ENCODE measurements around the gene VAMP5.
A peak's percentile ranks its signal among the peaks of the same experiment; 100 is the strongest.
"Not testable (repeated sequence)": the region's sequence is repeated elsewhere in the genome, so short reads cannot be mapped to it uniquely, and the experiment has no call there.

VAMP5 gene

GRCh38 chr2:85584857-85585780 is 888 bp downstream of the VAMP5 start:
- peak; percentile 50 for DNase-seq

GRCh38 chr2:85585781-85586105 is 1.5 kb downstream of the VAMP5 start:
- DNase-seq, result no peak

GRCh38 chr2:85588236-85588635 is 4.0 kb downstream of the VAMP5 start:
- no peak for DNase-seq

- no peak for DNase-seq
Measured at GRCh38 chr2:85588645-85589044, 4.4 kb downstream of the VAMP5 start.

- DNase-seq, result no peak
Measured at GRCh38 chr2:85589181-85589580, 5.0 kb downstream of the VAMP5 start.

GRCh38 chr2:85589982-85590791 is 6.0 kb downstream of the VAMP5 start:
- no peak for DNase-seq

- no peak for DNase-seq
Measured at GRCh38 chr2:85590950-85591349, 6.7 kb downstream of the VAMP5 start.

GRCh38 chr2:85591563-85591962 is 7.3 kb downstream of the VAMP5 start:
- no peak for DNase-seq

- not testable (repeated sequence) for DNase-seq
Measured at GRCh38 chr2:85592299-85592698, 8.1 kb downstream of the VAMP5 start.

GRCh38 chr2:85593023-85593422 is 8.8 kb downstream of the VAMP5 start:
- no peak for DNase-seq

- DNase-seq, result no peak
Measured at GRCh38 chr2:85594715-85595300, 10.6 kb downstream of the VAMP5 start.

- peak; percentile 97 for DNase-seq
Measured at GRCh38 chr2:85595301-85596025, 11.2 kb downstream of the VAMP5 start, which contains the start of gene RNF181. Gene RNF181, plus strand, starts transcription at chr2:85595745. Its CDS starts 19 bp downstream, at chr2:85595764.

GRCh38 chr2:85596026-85596333 is 11.7 kb downstream of the VAMP5 start:
- DNase-seq, result no peak

GRCh38 chr2:85596486-85597143 is 12.4 kb downstream of the VAMP5 start:
- no peak for DNase-seq

- no peak for DNase-seq
Measured at GRCh38 chr2:85597241-85597640, 13.0 kb downstream of the VAMP5 start.

GRCh38 chr2:85598594-85599340 is 14.5 kb downstream of the VAMP5 start:
- DNase-seq, result no peak

- no peak for DNase-seq
Measured at GRCh38 chr2:85599468-85600234, 15.4 kb downstream of the VAMP5 start.

GRCh38 chr2:85600235-85600575 is 16.0 kb downstream of the VAMP5 start:
- DNase-seq, result no peak

- no peak for DNase-seq
Measured at GRCh38 chr2:85600951-85601770, 16.9 kb downstream of the VAMP5 start.

Data from activated CD4-positive, alpha-beta T cell treated with anti-CD3 and anti-CD28 coated beads, Interleukin-2, Interleukin-6, amounts not matched to agents 100 ng/mL and 50 ng/mL, durations not matched to agents 16 hours and 8 hours (primary cell).